Cardiac septum (tissue), 1 donor: Measurements from ENCODE around the gene PPP1R37. TPM values are rescaled to one million over a fixed set of nuclear protein-coding genes. Genes with fewer than 3 reads are reported as not detected.

Experiments
- DNase-seq: peaks from one replicate; pipeline ENCODE4 v3.0.0-alpha.2; 2020; ENCODE audit warnings: low spot score
- intact Hi-C: fragments of 100-400 bp; cut with DNase I; formaldehyde crosslinking; loops from one replicate; pipeline ENCODE4 v1.14.0; 2022
- total RNA-seq: library from RNA; stranded (reverse); fragmentation: NEBNext Ultra II Directional; extraction: Animal tissue kit (Norgen Biotek cat#: 25700); gene quantifications from one replicate; pipeline ENCODE4 v1.2.1, GENCODE V29; 2021
- donor health status: DM: no; HTN: no; CAD: no.

PPP1R37 gene
- total RNA-seq, 1 donor from 2014 or later, result 18.6 TPM

DNA sequence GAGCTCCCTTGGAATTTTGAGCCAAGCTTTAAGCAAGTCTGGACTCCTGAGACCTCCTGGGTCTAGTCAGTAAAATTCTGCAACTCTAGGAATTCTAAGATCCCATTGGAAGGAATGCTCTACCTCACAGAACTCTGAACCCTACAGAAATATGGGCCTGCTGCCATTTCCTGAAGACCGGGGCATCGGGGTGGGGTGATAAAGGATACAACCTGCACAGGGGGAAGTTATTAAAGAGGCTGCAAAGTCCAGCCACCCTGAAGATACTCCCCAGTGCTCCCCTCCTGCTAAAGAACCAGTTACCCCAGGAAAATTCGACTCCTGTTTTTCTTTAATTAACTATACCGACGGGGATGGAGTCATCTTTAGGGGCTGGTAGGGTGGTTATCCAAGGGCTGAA lies 2.4 kb upstream of the PPP1R37 start:
- no peak for DNase-seq
- intact Hi-C loops, result loop anchor here (2.0 to 5.0 kb wide), 2 partner anchors 87 to 158 kb away; partner anchors contain the start of genes BLOC1S3 and TRAPPC6A

DNA sequence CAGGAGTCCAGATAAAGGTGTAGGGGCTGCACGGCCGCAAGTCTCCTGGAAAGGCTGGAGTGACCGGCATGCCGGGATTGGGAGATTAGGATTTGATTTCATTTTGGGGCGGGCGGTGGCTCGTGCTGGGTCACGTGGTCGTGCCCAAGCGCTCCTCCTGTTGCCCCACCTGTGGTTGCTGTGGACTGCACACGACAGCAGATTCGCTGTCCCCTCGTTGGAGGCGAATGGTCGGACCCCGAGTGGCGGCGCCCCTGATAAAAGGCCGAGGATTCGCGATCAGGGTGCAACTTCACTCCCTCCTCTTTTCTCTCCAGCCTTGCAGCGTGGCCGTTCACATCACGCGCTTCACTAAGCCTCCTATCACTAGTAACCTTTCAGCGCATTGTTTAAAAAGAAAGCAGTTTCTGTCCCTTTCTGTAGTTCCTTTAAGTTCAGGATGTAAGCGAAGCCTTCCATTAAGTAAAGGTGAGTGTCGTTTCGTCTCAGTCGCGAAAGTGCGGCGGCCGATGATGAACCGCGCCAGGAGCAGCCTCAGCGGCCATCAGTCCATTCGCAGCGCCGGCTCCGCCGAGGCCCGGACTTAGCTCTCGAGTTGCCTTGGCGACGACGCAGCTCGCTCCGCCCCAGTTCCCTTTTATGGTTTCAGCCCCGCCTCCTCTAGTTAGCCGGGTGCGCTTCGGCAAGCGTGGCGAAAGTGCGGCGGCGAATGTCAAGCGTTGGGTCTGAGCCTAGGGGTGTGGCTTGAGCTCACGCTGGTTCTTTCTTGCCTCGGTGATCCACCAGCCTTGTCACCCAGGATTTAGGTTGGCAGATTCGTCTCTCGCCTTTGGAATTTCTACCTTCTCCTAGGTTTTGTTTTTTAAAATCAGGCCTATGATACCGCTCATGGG lies 1.7 kb upstream of the PPP1R37 start:
- intact Hi-C loops, result loop anchor here (2.0 to 5.0 kb wide), 2 partner anchors 86 to 158 kb away; partner anchors contain the start of genes BLOC1S3 and TRAPPC6A
- DNase-seq, result peak; percentile 99

DNA sequence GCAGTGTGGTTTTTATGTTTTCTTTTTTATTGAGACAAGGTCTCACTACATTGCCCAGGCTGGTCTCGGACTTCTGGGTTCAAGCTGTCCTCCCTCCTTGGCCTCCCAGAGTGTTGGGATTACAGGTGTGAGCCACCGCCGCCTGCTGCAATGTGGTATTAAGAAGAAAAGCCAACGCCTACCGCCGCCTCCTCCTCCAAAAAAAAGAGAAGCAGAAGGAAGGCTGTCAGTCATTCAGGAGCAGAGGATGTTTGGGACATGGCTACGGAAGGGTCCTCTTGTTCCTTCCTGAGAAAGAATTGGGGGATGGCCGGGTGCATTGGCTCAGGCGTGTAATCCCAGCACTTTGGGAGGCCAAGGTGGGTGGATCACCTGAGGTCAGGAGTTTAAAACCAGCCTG lies 1.2 kb downstream of the PPP1R37 start:
- intact Hi-C loops, result loop anchor here (5.0 kb wide), 1 partner anchor 83 kb away; the partner anchor contains the start of genes BLOC1S3 and TRAPPC6A
- no peak for DNase-seq

DNA sequence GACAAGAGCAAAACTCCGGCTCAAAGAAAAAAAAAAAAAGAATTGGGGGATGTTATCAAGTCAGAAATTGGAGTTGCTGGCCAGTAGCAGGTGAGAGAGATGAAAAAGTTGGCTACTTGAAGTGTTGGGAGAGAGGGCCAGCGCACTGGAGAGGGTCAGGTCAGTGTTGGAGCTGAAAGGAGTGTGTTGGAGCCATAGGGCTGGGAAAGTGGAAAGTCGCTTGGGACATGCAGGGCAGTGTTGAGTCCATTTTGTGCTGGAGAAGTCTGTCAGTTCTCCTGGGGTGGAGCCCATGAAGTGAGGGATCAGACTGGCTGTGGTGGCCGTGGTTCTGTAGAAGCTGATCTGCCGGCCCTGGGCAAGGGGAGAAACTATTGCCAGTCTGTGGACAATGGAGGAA lies 1.7 kb downstream of the PPP1R37 start:
- intact Hi-C loops, result loop anchor here (5.0 kb wide), 1 partner anchor 83 kb away; the partner anchor contains the start of genes BLOC1S3 and TRAPPC6A
- DNase-seq, result no peak

DNA sequence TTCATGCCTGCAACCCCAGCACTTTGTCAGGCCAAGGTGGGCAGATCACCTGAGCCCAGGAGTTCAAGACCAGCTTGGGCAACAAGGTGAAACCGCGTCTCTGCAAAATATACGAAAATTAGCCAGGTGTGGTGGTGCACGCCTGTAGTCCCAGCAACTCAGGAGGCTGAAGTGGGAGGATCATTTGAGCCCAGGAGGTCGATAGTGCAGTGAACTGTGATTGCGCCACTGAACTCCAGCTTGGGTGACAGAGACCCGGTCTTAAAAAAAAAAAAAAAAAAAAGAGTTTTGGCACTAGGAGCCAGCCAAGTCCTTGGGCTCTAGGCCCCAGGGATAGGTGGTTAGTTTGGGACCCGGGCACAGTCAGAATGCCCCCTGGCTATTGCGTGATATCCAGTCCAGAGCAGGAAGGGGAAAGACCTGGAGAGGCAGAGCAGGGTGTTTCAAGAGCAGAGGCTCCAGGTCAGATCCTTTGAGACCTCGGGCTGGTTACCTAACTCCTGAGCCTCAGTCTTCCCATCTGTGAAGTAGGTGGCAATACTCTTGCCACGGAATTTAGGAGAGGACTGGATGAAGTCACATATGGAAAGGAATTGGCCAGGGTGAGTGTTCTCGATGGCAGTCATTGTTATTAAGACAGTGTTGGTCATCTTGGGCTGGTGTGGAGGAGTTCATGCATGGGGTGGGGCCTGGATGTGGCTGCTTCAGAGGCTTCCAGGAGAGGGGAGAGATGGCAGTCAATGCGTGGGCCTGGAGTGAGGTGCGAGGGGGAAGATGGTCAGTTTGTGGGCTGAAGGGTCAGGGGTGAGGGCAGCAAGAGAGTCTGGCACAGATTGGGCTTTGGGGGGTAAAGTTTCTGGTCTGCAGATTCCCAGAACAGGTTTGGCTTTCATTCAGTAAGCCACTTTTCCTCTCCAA lies 2.8 kb downstream of the PPP1R37 start:
- intact Hi-C loops, result no loop called here
- DNase-seq, result no peak

DNA sequence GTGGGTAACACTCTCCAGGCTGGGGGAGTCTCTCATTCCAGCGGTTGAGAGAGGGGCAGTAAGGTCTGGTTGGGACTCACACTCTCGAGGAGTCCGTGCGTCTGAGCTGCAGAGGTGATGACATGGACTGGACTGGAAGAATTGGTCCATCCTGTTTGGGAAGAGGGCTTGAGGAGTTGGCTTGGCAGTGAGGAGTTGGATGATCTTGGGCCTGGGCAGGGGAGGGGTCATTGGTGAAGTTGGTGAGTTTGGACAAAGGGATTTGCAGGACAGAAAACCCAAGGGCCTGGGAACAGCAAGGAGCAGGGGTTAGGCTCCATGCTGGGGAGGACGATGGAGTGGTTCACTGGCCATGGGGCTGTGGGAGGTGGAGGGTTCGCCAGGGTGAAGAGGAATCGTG lies 3.7 kb downstream of the PPP1R37 start:
- DNase-seq, result no peak
- intact Hi-C loops, result no loop called here

DNA sequence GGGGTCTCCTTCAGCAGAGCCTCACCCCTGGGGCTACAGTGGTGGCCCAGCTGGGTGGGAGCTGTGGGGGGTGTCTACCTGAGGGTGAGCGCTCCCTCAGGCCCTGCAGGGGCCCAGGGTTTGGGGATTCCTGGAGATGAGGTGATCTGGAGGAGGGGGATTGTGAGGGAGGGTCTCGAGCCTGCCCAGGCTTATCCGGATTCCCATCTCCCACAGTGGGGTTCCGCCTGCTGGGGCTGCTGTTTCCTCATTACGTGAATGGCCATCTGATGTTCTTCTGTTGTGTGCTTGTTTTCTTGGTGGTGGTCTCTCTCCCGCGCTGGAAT lies 4.4 kb downstream of the PPP1R37 start:
- intact Hi-C loops, result no loop called here
- DNase-seq, result no peak

DNA sequence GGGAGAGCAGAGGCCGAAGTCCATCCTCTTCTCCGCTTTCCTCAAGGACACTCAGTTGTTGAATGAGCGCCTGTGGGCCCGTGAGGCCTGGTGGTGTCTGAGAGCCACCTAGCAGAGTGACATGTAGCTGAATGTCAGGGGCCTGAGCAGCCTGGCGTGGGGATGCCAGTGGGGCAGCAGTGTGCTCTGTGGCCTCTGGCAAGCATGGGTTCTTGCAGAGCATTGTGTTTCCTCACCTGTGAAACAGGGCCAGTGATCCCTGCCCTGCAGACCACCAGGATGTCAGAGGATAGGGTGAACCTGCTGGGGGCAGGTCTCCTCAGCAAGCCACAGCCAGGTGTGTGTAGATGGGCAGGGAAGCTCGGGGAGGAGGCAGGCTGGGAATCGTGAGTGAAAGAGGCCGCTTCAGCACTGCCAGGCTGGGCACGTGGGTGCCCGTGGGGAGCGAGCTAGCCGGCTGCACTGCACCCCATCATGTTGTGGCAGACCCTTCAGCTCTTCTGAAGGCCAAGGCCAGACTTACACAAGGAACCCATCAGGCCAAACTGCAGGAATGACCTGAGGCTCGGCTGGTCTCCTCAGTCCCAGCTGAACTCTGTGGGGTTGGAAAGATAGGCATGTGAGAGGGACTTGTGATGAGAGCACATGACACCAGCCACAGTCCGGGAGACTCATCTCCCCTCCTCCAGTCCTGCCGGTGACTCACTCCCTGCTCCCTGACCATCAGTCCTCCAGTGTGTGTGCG lies 5.0 kb downstream of the PPP1R37 start:
- intact Hi-C loops, result no loop called here

GRCh38 chr19:45098521-45099466 lies 5.8 kb downstream of the PPP1R37 start:
- intact Hi-C loops, result no loop called here
- no peak for DNase-seq

More for the DNA sequence above, 5.0 kb downstream of the PPP1R37 start:
- DNase-seq, result no peak

DNA sequence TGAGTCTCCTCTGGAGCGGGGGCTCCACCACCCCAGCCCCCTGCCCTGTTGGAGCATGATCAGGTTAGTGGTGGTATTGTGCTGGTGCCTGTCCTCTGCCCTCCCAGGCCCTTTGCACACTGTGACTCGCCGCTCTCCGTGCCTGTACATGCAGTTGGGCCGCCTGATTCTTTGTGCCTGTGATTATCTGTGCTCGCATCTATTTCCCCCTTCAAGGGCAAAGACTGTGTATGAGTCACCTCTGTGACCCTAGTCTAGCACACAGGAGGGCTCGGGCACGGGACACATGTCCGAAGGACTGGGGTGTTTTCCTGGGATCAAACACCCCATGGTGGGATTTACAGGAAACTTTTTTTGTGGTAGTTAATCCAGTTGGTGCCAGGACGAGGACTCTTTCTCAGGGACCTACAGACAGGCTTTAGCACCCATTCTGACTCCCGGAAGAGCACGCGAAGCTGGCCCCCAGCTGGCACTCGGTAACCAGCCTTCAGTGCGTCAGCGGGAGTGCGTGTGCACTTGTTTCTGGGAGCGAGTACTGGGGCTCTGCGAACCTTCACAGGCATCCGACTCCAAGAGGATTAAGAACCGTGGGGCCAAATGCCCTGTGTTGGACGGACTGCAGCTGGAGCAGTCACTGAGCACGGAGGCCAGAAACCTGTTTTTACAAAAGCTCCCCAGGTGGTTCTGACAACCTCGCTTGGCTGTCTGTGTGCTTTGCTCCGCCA lies 6.7 kb downstream of the PPP1R37 start:
- intact Hi-C loops, result no loop called here
- DNase-seq, result no peak

- intact Hi-C loops, result no loop called here
- DNase-seq, result no peak
These were observed 7.2 kb downstream of the PPP1R37 start for GRCh38 chr19:45100201-45100600.

DNA sequence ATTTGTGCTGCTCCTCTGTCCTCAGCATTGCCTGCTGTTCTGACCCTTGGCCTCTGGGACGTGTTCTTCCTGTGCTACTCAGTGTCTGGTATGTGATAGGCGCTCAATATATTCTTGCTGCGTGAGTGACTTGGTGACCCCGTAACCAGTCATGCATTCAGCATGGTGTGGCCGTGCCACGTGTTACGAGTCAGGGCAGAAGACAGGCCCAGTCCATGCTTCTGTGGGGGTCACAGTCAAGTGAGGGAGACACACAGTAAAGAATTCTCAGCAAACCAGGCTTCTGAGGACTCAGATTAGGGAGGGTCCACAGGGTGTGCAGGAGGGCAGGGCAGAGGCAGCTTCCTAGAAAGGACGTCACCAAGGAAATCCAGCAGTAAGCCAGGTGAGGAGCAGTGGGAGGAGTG lies 7.9 kb downstream of the PPP1R37 start:
- no peak for DNase-seq
- intact Hi-C loops, result no loop called here

DNA sequence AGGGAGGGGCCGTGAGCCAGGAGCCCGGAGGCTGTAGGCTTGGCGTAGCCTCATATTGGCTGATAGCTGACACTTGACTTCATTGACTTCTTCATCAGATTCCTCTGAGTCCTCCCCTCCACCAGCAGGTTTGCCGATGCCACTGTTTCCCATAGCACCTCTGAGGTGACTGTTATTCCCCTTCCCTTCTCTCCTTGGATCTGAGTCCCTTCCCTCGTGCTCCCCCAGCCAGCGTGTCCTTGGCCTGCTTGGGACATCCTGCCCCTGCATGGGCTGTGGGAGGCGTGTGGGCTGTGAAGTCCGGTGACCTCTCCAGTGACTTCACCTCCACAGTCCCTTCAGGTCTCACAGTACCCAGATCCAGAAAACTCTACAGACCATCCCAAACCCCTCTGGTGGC lies 8.8 kb downstream of the PPP1R37 start:
- intact Hi-C loops, result no loop called here

GRCh38 chr19:45102481-45102880 lies 9.5 kb downstream of the PPP1R37 start:
- no peak for DNase-seq
- intact Hi-C loops, result no loop called here

More for the DNA sequence above, 8.8 kb downstream of the PPP1R37 start:
- DNase-seq, result no peak

- intact Hi-C loops, result no loop called here
These were observed 10.2 kb downstream of the PPP1R37 start for GRCh38 chr19:45103156-45103507.

GRCh38 chr19:45103508-45104319 lies 10.7 kb downstream of the PPP1R37 start:
- intact Hi-C loops, result no loop called here
- DNase-seq, result no peak

More at GRCh38 chr19:45103156-45103507, 10.2 kb downstream of the PPP1R37 start:
- no peak for DNase-seq
